ENCODE data around the gene FARS2. TPM values are rescaled to one million over a fixed set of nuclear protein-coding genes. Genes with fewer than 3 reads are reported as not detected.

FARS2 gene
- total and polyA plus RNA-seq, 2 of the 13 experiments (the other 11 are each of a cell fraction or from before 2014, with no cell fraction given): 15.4 to 26.0 TPM

DNA sequence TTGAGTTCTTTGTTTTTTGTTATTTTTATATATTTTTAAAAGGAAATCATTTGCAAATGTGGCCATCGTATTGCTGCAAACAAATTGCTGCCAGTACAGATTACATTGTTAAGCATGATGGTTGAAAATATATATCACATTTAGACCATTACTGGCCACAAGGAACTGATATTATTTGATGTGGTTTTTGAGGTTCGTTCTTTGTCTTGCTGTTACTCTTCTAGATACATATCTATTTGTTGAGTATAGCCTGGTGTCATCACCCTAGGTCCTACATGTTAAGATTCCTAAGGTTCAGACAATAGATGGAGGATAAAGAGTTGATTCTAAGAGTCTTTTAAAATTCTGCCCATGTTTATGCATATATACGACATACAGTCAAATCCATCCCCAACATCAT is 306.0 kb downstream of the FARS2 start (continued):
- no peak for TF ChIP-seq KMT2B (CRISPR knock-in tag; IDR thresholded peaks at IDR 0.05)
- no peak for TF ChIP-seq ISX (CRISPR knock-in tag; conservative IDR thresholded peaks at IDR 0.05)
- TF ChIP-seq, protein P1, sequence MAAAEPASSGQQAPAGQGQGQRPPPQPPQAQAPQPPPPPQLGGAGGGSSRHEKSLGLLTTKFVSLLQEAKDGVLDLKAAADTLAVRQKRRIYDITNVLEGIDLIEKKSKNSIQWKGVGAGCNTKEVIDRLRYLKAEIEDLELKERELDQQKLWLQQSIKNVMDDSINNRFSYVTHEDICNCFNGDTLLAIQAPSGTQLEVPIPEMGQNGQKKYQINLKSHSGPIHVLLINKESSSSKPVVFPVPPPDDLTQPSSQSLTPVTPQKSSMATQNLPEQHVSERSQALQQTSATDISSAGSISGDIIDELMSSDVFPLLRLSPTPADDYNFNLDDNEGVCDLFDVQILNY (CRISPR knock-in tag; conservative IDR thresholded peaks at IDR 0.05): no peak
- no peak for TF ChIP-seq RAD51 (IDR thresholded peaks at IDR 0.05; ENCODE audit: borderline replicate concordance)

DNA sequence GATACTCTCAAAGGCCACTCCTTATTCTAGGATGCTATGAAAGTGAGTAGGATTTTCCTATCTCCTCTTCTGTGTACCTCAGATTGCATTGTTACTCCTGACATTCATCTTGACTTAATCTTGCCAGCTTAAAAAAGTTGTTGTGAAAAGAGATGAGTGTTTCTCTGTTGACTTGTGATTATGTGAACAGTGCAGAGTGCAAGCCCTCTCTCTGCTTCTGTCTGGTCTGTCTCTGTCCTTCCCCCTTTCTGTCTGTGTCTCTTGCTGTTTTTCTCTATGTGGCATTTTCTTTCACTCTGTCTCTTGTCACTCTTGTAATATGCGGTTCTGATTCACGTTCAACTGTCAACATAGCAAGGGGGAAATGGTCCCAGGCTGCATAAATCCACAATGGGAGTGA is 306.6 kb downstream of the FARS2 start:
- BruUV-seq (replicated peaks): no TSS peak
- FAIRE-seq (no peak), DNase-seq (ENCODE audit: low spot score) (no peak), ATAC-seq (peak; percentile 73)
- Histone ChIP-seq H2AFZ (ENCODE audit: low read length) (no peak overlapping the region), H3K9ac (ENCODE audit: insufficient read depth, low read depth, low read length) (no peak overlapping the region), H3K36me3 (replicated peaks in 1 of 2; ENCODE audit: control insufficient read depth in 1 of 2, insufficient read depth in 2 of 2, low read length in 2 of 2) (no peaks in the 10 kb centered on the region), H3K27ac (ENCODE audit: extremely low read length, insufficient read depth, low read length) (no peak overlapping the region), H3K27me3 (ENCODE audit: control insufficient read depth in 1 of 2, insufficient read depth in 2 of 2, low read length in 2 of 2) (no peaks in the 10 kb centered on the region), H3K79me2 (ENCODE audit: insufficient read depth, low read length) (no peaks in the 10 kb centered on the region), H3K4me3 (replicated peaks in 1 of 3; ENCODE audit: insufficient read depth in 1 of 3, low read depth in 2 of 3, low read length in 3 of 3) (no peak overlapping the region), H4K20me1 (ENCODE audit: insufficient read depth, low read length) (no peaks in the 10 kb centered on the region), H3K4me2 (ENCODE audit: low read depth, low read length) (no peak overlapping the region), H3K9me3 (ENCODE audit: low read length) (no peaks in the 10 kb centered on the region), H3K4me1 (ENCODE audit: insufficient read depth, low read length) (peaks cover 11% of the 10 kb centered on the region; the same call in 1 of the 2 replicates)
- POLR2A ChIA-PET: no interaction called here
- WGBS (ENCODE audit: low lambda C conversion rate): 83% methylated on average over 2 of the region's 2 CpGs
- in situ Hi-C loops (cut with HindIII; ENCODE audit: extremely low pct_ligation_motif_present, low pct_unique_long_range_greater_than_20kb) (no loop called here), intact Hi-C loops (cut with micrococcal nuclease; ENCODE audit: unreplicated experiment) (no loop called here)
- CTCF ChIA-PET (ENCODE audit: low intra/inter-chr PET ratio, low total read pairs): no interaction called here
- TF ChIP-seq ZNF441 (CRISPR knock-in tag; IDR thresholded peaks at IDR 0.05; ENCODE audit: borderline replicate concordance): no peak
- TF ChIP-seq RARA (CRISPR knock-in tag; IDR thresholded peaks at IDR 0.05): no peak
- TF ChIP-seq, protein P2, sequence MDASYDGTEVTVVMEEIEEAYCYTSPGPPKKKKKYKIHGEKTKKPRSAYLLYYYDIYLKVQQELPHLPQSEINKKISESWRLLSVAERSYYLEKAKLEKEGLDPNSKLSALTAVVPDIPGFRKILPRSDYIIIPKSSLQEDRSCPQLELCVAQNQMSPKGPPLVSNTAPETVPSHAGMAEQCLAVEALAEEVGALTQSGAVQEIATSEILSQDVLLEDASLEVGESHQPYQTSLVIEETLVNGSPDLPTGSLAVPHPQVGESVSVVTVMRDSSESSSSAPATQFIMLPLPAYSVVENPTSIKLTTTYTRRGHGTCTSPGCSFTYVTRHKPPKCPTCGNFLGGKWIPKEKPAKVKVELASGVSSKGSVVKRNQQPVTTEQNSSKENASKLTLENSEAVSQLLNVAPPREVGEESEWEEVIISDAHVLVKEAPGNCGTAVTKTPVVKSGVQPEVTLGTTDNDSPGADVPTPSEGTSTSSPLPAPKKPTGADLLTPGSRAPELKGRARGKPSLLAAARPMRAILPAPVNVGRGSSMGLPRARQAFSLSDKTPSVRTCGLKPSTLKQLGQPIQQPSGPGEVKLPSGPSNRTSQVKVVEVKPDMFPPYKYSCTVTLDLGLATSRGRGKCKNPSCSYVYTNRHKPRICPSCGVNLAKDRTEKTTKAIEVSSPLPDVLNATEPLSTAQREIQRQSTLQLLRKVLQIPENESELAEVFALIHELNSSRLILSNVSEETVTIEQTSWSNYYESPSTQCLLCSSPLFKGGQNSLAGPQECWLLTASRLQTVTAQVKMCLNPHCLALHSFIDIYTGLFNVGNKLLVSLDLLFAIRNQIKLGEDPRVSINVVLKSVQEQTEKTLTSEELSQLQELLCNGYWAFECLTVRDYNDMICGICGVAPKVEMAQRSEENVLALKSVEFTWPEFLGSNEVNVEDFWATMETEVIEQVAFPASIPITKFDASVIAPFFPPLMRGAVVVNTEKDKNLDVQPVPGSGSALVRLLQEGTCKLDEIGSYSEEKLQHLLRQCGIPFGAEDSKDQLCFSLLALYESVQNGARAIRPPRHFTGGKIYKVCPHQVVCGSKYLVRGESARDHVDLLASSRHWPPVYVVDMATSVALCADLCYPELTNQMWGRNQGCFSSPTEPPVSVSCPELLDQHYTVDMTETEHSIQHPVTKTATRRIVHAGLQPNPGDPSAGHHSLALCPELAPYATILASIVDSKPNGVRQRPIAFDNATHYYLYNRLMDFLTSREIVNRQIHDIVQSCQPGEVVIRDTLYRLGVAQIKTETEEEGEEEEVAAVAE (CRISPR knock-in tag; IDR thresholded peaks at IDR 0.05; ENCODE audit: borderline replicate concordance): no peak

Measured in HepG2 (cell line).